CD4-positive, alpha-beta T cell treated with Interleukin-2 at 100 ng/mL for 4 hours (primary cell): ENCODE results near the gene B3GNT9.
A peak's percentile ranks its signal among the peaks of the same experiment; 100 is the strongest.

Experiments
- DNase-seq: peaks from one replicate; pipeline ENCODE4 v3.0.0-alpha.2; 2020; ENCODE audit warnings: low spot score

The B3GNT9 gene

DNA sequence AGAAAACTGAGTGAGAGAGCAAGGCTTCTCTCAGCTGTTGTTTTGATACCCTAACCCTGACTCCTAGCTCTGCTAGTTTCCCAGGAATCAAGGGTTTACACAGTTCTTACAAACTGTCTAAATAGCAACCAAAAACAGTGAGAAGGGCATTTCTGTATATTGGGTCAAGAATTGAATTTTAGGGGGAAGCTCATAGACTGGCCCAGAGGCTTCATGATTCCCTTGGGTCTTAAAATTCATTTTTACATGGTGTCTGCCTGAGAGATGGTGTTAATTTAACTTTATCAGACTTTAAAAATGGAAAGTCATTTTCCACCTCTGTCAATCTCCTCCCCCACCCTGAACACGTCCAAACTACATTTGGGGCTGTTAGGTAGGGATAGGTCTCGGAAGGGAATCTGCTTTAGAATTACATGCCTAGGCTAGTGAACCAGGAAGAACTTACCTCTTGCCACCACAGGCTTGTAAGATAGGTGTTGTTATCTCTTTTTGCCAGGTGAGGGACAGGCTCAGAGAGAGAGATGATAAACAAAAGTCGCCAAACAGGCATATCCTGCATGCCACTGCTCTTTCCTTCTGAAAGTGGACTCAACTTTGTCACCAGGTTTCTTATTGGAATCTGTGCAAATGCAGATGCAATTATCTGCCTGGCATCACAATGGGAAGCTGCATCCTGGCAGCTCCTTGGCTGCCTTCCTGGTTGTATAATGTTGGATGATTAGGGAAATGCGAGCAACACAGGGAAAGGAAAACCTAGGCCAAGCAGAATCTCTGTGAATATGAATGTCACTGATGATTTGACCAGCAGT, 38.0 kb downstream of the B3GNT9 start:
- no peak for DNase-seq

DNA sequence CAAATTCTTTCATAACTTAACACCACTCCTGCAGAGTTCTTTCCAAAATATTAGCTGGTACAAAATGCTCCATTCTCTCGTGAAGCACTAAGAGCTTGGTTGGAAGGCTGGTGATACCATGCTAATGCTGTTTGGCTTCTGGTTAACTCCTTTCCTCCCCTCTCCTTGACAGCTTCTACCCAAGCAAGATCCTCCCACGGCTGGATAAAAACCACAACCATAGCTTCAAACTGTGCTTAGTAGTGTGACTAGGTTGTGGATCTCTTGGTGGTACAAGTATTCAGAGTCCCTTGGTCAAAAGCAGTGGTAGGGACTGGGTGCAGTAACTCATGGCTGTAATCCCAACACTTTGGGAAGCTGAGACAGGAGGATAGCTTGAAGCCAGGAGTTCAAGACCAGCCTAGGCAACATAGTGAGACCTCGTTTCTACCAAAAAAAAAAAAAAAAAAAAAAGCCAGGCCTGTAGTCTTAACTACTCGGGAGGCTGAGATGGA, 38.8 kb downstream of the B3GNT9 start:
- DNase-seq, result no peak

DNA sequence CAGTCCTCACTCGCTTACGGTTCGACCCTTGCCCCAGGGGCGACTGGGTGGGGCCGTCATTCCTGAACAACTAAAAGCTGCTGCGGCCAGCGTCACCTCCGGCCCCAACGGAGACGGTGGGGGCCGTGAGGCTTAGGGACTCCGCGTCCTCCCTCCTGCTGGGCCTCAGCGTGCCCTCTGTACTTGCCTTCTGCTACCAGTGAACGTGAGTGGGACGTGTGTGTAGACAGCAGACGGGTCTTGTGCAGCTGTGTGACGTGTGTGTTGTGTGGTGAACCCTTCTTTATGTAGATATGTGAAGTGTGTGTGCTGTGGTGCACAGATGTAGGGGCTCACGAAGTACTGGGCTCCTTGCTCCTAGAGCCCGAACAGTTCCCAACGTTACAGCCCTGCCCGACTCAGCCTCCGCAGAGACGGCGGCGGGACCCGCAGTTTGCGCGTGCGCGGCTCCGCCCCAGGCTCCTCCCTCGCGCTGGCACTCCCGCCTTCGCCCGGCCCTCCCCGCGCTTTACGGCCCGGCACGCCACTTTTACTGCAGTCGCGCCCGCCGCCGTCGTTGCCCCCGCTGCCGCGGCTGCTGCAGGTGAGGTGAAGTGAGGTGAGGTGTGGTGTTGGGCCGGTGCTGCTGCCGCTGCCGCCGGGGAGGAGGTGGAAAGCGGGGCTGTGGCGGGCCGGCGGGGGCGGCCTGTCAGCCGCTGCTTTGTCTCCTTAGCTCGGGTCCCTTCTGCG, 41.2 kb downstream of the B3GNT9 start, which contains the start of gene PHAF1:
TSS of gene PHAF1 (plus strand) at position 535 of the 729 bp plus-strand sequence. CDS start 235 bp downstream, outside the sequence.
- DNase-seq, result peak; percentile 96

DNA sequence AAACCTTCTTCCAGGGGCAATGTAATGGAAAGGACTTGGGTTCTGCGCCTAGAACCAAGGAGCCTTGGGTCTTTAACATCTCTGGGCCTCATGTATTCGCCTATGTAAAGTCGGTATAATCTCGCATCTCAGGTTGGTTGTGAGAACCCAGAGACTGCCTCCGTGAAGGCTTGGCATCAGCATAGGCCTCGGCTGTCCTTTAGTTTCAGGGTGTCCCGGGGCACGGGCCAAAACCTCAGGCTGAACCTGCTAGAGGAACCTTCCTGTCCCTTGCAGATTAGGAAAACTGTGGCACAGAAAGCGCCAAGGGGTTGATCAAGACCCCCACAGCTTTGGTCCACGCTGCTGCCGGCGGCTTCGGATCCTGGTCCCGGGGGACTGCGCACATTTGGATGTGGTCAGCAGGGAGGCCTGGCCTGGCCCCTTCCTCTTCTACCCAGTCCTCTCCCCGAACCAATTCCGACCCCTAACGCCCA, 41.8 kb downstream of the B3GNT9 start:
- DNase-seq, result no peak

DNA sequence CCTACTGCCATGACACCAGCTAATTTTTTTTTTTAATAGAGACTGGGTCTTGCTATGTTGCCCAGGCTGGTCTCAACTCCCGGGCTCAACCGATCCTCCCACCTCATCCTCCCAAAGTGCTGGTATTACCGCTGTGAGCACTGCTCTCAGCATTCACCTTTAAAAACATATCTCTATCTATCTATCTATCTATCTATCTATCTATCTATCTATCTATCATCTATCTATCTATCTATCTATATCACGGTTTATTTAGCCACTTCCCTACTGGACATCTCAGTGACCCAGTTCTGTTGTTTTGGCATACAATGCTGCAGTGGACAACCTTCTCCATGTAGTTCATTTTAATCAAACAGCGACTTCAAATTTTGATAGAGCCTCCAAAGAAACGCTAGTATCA, 42.3 kb downstream of the B3GNT9 start:
- no peak for DNase-seq

DNA sequence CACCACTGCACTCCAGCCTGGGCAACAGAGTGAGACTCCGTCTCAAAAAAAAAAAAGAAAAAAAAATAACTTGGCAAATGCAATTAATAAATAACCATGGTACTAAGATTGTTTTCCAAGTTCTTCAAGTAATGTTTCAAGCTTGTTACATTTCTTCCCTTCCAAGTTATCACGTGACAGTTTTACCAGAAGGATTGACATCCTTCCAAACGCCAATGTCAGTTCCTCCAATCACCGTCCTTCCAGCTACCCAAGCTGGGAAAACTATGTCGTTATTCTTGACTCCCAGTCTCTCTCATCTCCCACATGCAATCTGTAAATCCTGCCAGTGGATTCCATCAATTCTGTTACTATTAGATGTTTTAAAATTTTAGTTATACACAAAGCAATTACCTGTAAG, 44.9 kb downstream of the B3GNT9 start:
- no peak for DNase-seq

DNA sequence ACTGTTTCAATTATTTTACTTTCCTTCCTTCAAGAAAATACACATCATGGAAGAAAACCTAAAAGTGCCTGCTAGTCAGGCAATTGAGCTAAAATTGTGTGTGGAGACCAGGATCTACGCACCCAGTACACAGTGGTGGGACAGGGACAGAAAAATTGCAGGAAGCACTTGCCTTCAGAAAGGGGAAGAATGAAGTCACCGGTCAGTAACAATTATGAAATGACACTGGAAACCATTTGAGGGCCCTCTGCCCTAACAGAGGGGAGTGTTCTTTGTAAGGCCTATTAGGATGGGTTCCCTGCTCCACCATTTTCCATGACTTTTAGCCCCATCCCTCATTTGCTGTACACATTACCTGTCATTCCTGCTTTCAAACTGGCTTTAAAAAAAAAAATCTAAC, 45.6 kb downstream of the B3GNT9 start:
- no peak for DNase-seq

DNA sequence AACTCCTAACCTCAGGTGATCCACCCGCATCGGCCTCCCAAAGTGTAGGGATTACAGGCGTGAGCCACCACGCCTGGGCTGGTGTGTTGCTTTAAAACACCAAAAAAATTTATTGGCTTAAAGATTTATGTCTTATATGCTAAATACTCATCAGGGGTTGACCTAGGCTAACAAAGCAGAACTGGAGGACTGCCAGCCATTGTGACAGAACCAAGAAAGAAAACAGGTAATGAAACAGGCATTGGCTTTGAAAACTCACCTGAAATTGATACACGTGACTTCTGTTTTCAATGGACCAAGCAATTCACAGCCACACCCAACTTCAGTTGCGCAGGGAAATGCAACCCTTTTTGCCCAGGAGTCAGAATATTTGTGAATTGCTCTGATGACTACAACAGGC, 46.0 kb downstream of the B3GNT9 start:
- DNase-seq, result no peak

DNA sequence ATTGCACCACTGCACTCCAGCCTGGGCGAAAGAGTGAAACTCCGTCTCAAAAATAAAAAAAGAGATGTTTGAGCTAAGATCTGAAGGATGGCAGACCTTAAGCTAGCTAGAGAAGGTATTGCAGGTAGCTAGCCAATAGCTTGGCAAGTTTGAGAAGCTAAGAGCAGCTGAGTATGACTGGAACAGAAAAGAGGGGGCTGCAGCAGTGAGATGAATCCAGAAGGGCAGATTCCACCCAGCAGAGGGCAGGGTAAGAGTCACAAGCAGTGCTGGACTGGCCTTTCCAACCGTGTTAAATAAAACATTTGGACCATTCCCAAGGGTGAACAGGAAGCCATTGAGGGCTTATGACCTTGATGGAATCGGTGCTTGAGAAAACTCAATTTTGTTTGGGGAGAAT, 46.7 kb downstream of the B3GNT9 start:
- no peak for DNase-seq

DNA sequence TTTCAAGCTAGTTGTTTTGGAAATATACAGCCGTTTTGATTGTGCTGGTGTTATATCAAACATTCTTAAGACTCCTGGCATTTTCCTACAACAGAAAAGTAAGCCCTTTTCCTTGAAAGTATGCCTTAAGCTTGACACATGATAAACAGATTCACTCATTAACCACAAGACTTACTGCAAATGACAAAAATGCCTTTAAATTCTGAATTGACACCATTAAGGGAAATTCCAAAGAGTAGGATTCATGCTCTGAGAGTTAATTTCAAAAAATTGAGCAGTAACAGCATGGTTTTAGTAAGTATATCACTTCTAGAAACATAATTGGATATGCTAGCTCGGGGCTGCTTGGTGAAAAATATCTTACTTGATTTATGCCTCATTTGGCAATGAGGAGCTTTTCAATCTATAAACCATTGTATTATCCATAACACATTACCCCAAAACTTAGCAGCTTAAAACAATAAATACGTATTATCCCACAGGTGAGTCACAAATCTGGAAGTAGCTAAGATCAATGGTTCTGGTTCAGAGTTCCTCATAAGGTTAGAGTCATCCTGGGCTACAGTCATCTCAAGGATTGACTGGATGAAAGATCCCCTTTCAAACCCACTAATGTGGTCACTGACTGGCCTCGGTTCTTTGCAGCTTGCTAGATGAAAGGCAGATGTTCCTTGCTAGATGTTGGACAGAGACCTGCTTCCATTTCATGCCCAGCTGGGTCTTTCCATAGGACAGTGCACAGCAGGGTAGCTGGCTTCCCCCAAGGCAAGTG, 49.3 kb downstream of the B3GNT9 start:
- no peak for DNase-seq

DNA sequence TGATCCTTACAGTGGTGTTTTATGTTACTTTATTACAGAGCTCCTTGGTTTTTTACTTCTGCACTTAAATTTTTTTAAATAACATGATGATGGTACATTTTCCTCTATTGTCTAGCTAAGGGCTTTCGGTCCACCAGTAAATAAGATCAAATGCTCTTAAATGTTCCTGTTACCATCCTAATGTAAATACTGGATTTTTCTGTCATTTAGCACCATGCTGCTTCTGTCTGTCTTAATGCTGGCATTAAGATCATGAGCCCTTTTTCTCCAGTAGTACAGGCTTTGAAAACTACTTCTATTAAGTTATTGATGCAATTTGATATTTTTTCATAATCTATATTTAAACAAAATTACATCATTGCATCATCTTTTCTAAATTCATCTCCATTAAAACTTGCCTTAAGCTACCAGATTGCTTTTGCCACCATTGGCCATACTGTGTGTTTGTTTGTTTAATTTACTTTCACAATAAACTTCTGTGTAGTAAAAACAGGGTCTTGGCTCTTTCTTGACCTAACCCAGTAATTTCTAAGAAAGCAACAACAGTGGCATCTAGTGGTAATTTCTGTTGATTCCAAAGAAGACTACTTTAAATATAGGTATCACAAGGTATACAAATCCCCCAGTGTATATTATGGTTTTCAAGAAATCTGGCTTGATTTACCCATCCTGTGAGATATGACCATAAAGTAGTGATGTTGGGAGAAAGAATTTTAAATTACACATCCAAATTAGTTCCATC, 50.1 kb downstream of the B3GNT9 start:
- peak; percentile 46 for DNase-seq

DNA sequence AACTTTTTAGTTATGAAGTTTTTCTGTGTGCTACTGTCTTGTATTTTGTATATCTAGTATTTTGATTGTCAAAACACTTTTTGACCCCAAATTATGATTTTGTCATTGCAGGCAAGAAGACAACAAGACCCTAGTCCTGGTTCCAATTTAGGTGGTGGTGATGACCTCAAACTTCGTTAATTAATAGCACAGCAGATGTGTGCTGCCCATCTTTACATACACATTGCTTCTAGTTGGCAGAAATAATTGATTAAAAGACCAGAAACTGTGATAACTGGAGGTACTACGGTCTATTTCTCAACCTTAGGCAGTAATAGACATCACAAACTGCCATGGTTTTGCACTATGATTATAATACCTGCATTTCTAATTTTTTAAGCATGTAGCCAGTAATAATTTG, 52.2 kb downstream of the B3GNT9 start:
- no peak for DNase-seq
